Omental fat pad (tissue), 4 donors: Measurements from ENCODE around the gene TMED4. TPM values are rescaled to one million over a fixed set of nuclear protein-coding genes. Genes with fewer than 3 reads are reported as not detected.
A peak's percentile ranks its signal among the peaks of the same experiment; 100 is the strongest.

ENCODE experiments used
- ATAC-seq: fragments of 150-250 bp; one replicate; pipeline ENCODE4 v1.9.1; 2016; ENCODE audit warnings: mild to moderate bottlenecking, moderate library complexity; ENCODE audit not compliant: low FRiP score
- DNase-seq: peaks from one replicate; pipeline ENCODE4 v3.0.0-alpha.2; 2019; ENCODE audit warnings: low spot score
- total RNA-seq, 4 donors: library from RNA; depleted of rRNA; stranded (reverse); fragments of >200 nt; gene quantifications; one replicate each; pipeline ENCODE4 v1.1.0, GENCODE V29; 2016
- TF ChIP-seq, protein P1 (sequence below), 3 donors: fragments of 450-650 bp; IDR thresholded peaks; one replicate each; pipeline ENCODE4 v1.5.1; 2016 to 2017; ENCODE audit warnings: antibody characterized with exemption in 3 of 3, mild to moderate bottlenecking in 3 of 3, moderate library complexity in 2 of 3

TMED4 gene
- total RNA-seq, 4 donors from 2014 or later, result 105 to 140 (median 124) TPM

DNA sequence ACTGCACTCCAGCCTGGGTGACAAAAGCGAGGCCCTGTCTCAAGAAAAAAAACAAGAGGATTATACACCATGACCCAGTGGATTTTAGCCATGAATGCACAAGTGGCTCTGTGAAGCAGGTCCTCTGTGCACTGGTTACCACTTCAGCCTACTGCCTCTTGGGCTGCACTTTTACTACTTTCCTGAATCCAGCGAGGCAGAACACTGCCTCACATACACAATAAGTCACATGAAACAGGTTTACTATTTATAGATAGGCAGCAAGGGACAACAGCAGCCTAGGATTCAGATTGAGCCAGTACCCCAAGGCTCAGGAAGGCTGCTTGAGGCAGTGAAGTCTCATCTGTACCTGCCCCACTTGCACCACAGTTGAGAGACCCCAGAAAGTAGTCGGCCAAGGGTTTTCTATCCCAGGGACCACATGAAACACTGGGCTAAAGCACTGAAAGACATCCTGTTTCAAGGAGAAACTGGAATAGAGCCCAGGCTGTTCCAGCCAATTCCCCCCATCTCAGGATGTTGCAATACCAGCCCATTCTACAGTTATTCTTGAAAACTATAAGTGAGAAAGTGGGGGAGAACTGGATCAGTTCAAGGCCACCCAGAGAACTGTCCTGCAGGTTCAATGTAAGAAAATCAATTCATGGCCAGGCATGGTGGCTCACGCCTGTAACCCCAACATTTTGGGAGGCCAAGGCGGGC lies 14.1 kb upstream of the TMED4 start:
- TF ChIP-seq, protein P1, sequence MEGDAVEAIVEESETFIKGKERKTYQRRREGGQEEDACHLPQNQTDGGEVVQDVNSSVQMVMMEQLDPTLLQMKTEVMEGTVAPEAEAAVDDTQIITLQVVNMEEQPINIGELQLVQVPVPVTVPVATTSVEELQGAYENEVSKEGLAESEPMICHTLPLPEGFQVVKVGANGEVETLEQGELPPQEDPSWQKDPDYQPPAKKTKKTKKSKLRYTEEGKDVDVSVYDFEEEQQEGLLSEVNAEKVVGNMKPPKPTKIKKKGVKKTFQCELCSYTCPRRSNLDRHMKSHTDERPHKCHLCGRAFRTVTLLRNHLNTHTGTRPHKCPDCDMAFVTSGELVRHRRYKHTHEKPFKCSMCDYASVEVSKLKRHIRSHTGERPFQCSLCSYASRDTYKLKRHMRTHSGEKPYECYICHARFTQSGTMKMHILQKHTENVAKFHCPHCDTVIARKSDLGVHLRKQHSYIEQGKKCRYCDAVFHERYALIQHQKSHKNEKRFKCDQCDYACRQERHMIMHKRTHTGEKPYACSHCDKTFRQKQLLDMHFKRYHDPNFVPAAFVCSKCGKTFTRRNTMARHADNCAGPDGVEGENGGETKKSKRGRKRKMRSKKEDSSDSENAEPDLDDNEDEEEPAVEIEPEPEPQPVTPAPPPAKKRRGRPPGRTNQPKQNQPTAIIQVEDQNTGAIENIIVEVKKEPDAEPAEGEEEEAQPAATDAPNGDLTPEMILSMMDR (IDR thresholded peaks at IDR 0.05), result no peak
- ATAC-seq (no peak), DNase-seq (no peak)

DNA sequence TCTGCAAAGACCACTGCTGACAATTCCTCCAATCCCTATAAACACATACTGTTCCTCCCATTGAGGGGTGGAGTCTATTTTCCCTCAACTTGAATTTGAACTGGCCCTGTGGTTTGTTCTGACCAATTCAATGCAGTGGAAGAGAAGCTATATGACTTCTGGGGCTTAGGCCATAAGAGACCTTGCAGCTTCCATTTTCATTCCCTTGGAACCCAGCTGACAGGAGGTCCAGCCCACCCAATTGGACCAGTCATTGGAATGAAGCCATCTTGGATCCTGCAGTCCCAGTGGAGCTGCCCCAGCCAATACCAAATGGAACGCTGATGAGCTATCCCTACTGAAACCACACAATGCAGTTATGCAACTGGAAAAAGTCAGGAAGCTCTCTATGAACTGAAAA lies 8.9 kb upstream of the TMED4 start:
- TF ChIP-seq, protein P1 (IDR thresholded peaks at IDR 0.05), result no peak
- DNase-seq (no peak), ATAC-seq (no peak)

DNA sequence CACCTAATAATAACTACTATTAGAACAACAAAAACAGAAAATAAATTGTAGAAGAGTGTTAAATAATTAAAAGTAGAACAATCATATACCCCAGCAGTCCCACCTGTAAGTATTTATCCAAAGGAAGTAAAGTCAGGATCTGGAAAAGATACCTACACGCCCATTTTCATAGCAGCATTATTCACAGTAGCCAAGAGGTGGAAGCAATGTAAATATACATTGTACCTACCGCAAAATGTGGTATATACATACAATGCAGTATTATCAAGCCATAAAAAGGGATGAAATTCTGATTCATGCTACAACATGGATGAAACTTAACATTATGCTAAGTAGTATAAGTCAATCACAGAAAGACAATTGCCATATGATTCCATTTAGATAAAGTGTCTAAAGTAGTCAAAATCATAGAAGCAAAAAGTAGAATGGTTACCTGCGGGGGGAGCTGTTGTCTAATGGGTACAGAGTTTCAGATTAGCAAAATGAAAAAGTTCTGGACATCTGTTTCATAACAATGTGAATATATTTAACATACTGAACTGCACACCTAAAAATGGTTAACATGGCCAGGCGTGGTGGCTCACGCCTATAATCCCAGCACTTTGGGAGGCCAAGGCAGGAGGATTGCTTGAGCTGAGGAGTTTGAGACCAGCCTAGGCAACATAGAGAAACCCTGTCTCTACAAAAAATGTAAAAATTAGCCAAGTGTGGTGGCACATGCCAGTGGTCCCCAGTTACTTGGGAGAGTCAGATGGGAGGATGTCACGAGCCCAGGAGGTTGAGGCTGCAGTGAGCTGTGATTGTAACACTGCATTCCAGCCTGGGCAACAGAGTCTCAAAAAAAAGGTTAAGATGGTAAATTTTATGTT lies 6.0 kb upstream of the TMED4 start:
- TF ChIP-seq, protein P1 (IDR thresholded peaks at IDR 0.05), result no peak
- peak; percentile 28 for DNase-seq
- ATAC-seq, result peak; percentile 54

DNA sequence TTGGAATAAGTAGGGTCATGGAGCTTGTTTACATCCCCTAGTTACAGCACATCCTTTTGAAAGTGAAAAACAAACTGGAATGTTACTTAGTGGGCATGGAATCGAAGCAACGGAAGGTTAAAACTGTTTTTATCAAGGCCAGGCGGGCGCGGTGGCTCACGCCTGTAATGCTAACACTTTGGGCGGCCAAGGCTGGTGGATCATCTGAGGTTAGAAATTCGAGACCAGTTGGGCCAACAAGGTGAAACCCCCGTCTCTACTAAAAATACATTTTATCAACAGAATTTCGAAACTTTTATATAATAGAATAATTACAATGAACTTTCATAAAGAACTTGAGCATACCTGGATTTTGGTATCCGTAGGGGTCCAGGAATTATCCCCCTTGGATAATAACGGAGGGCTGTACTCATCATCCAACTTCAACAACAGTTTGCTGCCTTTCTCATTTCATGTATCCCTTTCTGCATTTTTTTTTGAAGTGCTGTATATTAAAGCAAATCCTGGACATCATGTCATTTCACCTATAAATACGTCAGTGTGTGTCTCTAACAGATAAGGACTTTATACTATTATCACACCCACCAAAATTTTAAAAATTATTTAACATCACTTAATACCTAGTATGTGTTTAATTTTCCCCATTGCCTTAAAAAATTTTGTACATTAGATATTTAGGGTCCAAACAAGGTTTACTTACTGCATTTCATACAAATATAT lies 1.3 kb upstream of the TMED4 start:
- DNase-seq (no peak), ATAC-seq (no peak)
- TF ChIP-seq, protein P1 (IDR thresholded peaks at IDR 0.05), result no peak

DNA sequence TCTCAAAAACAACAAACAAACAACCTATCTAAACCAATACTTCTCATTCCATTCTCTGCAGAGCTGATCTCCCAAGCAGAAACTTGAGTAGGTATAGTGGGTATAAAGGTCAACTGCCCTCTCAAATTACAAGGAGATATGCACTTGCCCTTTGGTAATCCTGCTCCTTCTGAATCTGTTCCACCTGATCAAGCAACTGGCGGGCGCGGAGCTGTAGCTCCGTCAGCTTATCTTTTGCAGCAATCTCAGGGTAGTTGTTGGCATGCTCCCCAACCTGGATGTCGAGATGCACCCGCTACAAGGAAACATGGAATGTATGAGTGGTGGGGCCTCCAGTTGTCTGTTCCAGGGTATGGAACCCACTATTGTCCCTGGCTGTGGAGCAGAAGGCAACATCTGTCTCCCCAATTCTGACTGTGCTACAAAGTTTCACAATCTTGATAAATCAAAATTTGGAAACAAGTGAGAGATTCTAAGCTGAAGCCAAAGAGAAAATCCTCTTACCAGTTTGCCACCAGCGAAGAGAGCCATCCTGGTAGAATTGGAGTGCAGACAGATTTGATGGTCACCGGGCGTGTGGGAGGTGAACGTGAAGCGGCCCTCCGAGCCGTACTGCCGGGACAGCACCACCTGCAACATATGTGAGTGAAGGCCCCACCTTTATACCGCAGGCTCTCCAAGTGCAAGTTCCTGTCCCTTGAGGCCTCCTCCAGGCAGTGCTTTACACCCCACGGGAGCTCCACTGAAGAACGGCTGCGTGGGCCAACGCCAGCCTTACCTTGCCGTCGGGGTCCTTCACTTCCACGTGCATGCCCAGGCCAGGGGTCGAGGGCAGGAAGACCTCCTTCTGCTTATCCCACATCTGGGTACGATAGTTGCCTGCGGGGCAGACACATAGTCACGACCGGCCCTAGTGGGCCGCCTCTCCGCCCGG lies 819 bp downstream of the TMED4 start:
- DNase-seq (no peak), ATAC-seq (no peak)
- TF ChIP-seq, protein P1 (IDR thresholded peaks at IDR 0.05), result no peak

DNA sequence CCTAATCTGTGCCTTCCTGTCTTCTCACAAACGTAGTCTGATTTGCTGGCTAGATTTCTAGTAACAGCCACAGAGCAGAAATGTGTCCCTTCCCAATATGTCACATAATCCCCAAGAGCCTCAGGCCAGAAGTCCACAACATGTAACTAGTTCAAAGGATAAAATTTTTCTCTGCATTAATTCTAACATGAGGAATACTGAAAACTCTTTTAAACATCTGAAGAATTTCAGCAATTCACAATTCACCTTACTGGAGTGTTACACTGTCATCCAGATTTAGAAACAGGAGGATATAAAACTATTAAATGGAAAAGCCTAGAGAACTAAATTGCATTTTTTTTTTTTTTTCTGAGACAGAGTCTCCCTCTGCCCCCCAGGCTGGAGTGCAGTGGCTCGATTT lies 5.8 kb downstream of the TMED4 start:
- no peak for ATAC-seq
- DNase-seq, result no peak
- TF ChIP-seq, protein P1 (IDR thresholded peaks at IDR 0.05), result no peak
